Measurements from ENCODE around the gene CEP112.

- no peak for TF ChIP-seq CTCF (IDR thresholded peaks at IDR 0.05; ENCODE audit: low read length)
- TF ChIP-seq EZH2 (optimal IDR thresholded peaks at IDR 0.05; ENCODE audit: low read depth, low read length), result no peak
- TF ChIP-seq EZH2phosphoT487 (IDR thresholded peaks at IDR 0.05; ENCODE audit: low read length), result no peak
Observed at GRCh38 chr17:66000216-66000615, 191.7 kb downstream of the CEP112 start.

Data from MM.1S (cell line).